ENCODE results near the gene PTPN5.

PTPN5 gene

DNA sequence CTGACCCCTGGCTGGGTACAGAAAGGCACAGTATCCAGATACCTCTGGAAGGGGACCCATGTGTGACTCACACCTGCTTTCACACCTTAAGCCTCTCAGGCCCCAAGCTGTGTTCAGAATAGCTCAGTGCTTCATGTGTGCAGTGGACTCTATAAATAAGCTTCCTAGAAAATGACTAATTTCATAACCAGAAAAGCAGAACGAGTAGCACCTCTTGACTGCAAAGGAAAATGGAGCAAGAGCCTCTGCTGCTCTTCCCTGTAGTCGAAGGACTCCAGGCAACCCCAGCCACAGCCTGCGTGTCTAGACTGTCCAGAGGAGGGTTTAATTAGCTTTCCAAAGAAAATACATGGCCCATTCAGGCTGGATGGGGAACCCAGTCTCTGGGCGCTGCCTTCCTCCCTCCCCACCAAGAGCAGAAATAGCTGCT is 23.1 kb downstream of the PTPN5 start:
- Histone ChIP-seq H3K36me3 (no peaks in the 10 kb centered on the region), H3K4me1 (ENCODE audit: control insufficient read depth in 1 of 2, insufficient read depth in 1 of 2, low read depth in 1 of 2, low read length in 1 of 2) (no peaks in the 10 kb centered on the region), H3K27me3 (peaks cover 6% of the 10 kb centered on the region), H3K9me3 (no peaks in the 10 kb centered on the region), H3K4me3 (ENCODE audit: low read depth in 1 of 2, low read length in 1 of 2) (no peak overlapping the region), H3K27ac (no peak overlapping the region)
- TF ChIP-seq, protein P1, sequence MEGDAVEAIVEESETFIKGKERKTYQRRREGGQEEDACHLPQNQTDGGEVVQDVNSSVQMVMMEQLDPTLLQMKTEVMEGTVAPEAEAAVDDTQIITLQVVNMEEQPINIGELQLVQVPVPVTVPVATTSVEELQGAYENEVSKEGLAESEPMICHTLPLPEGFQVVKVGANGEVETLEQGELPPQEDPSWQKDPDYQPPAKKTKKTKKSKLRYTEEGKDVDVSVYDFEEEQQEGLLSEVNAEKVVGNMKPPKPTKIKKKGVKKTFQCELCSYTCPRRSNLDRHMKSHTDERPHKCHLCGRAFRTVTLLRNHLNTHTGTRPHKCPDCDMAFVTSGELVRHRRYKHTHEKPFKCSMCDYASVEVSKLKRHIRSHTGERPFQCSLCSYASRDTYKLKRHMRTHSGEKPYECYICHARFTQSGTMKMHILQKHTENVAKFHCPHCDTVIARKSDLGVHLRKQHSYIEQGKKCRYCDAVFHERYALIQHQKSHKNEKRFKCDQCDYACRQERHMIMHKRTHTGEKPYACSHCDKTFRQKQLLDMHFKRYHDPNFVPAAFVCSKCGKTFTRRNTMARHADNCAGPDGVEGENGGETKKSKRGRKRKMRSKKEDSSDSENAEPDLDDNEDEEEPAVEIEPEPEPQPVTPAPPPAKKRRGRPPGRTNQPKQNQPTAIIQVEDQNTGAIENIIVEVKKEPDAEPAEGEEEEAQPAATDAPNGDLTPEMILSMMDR (IDR thresholded peaks at IDR 0.05): no peak

DNA sequence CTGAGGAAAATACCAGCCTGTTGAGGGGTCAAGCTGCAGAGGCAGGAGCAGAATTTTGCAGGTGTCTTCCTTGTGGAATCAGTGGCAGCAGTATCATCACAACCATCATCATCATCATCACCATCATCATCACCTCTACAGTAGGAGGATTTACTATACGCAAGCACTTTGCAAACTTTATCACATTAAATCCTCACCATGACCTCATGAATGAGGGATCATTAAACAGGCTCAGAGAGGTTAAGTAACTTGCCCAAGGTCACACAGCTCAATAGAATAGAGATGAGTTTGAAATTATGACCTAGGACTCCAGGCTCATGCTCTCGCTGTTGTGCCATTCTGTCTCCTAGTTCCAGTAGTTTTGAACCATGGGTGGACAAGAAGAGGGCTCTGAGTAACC is 25.6 kb downstream of the PTPN5 start:
- Histone ChIP-seq H3K36me3 (no peaks in the 10 kb centered on the region), H3K4me3 (ENCODE audit: low read depth in 1 of 2, low read length in 1 of 2) (no peak overlapping the region), H3K9me3 (no peaks in the 10 kb centered on the region), H3K27ac (no peak overlapping the region), H3K27me3 (no peaks in the 10 kb centered on the region), H3K4me1 (ENCODE audit: control insufficient read depth in 1 of 2, insufficient read depth in 1 of 2, low read depth in 1 of 2, low read length in 1 of 2) (no peaks in the 10 kb centered on the region)
- TF ChIP-seq, protein P1 (IDR thresholded peaks at IDR 0.05): no peak

GRCh38 chr11:18765554-18765953 is 26.0 kb downstream of the PTPN5 start:
- Histone ChIP-seq H3K36me3 (no peaks in the 10 kb centered on the region), H3K4me1 (ENCODE audit: control insufficient read depth in 1 of 2, insufficient read depth in 1 of 2, low read depth in 1 of 2, low read length in 1 of 2) (no peaks in the 10 kb centered on the region), H3K9me3 (no peaks in the 10 kb centered on the region), H3K27me3 (no peaks in the 10 kb centered on the region), H3K4me3 (ENCODE audit: low read depth in 1 of 2, low read length in 1 of 2) (no peak overlapping the region), H3K27ac (no peak overlapping the region)
- TF ChIP-seq, protein P1 (IDR thresholded peaks at IDR 0.05): no peak

GRCh38 chr11:18761741-18762140 is 29.9 kb downstream of the PTPN5 start:
- H3K4me3 ChIP-seq (ENCODE audit: low read depth in 1 of 2, low read length in 1 of 2): no peak overlapping the region
- TF ChIP-seq, protein P1 (IDR thresholded peaks at IDR 0.05): no peak
- no peaks in the 10 kb centered on the region for H3K9me3 ChIP-seq
- H3K36me3 ChIP-seq: no peaks in the 10 kb centered on the region
- H3K27me3 ChIP-seq: no peaks in the 10 kb centered on the region
- H3K4me1 ChIP-seq (ENCODE audit: control insufficient read depth in 1 of 2, insufficient read depth in 1 of 2, low read depth in 1 of 2, low read length in 1 of 2): no peaks in the 10 kb centered on the region
- H3K27ac ChIP-seq: no peak overlapping the region

DNA sequence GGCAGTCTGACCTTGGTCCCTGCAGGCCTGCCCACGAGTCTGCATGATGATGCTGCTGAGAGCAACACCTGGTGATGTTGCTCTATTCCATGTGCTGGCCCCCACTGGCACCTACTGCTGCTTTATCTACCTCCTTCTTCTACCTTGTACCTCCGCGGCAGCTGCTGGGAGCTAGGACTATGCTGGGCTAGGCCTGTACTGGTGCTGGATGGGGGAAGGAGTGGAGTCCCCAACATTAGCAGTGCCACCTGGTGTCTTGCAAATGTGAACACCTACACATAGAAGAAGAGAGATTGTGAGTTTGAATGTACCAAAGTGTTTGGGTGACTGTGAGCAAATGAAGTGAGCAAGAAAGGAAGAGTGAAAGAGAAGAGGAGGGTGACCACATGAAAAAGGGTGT is 30.5 kb downstream of the PTPN5 start:
- no peak overlapping the region for H3K4me3 ChIP-seq (ENCODE audit: low read depth in 1 of 2, low read length in 1 of 2)
- no peaks in the 10 kb centered on the region for H3K4me1 ChIP-seq (ENCODE audit: control insufficient read depth in 1 of 2, insufficient read depth in 1 of 2, low read depth in 1 of 2, low read length in 1 of 2)
- H3K27ac ChIP-seq: no peak overlapping the region
- TF ChIP-seq, protein P1 (IDR thresholded peaks at IDR 0.05): no peak
- no peaks in the 10 kb centered on the region for H3K27me3 ChIP-seq
- no peaks in the 10 kb centered on the region for H3K36me3 ChIP-seq
- H3K9me3 ChIP-seq: no peaks in the 10 kb centered on the region

- H3K9me3 ChIP-seq: no peaks in the 10 kb centered on the region
- TF ChIP-seq, protein P1 (IDR thresholded peaks at IDR 0.05): no peak
- peaks cover 4% of the 10 kb centered on the region for H3K27me3 ChIP-seq
- H3K36me3 ChIP-seq: no peaks in the 10 kb centered on the region
- H3K4me3 ChIP-seq (ENCODE audit: low read depth in 1 of 2, low read length in 1 of 2): no peak overlapping the region
- H3K4me1 ChIP-seq (ENCODE audit: control insufficient read depth in 1 of 2, insufficient read depth in 1 of 2, low read depth in 1 of 2, low read length in 1 of 2): no peaks in the 10 kb centered on the region
- H3K27ac ChIP-seq: no peak overlapping the region
These were observed 33.8 kb downstream of the PTPN5 start for GRCh38 chr11:18757811-18758210.
